HK-2 (cell line): ENCODE measurements around the gene COL5A1.
"Not testable (repeated sequence)": the region's sequence is repeated elsewhere in the genome, so short reads cannot be mapped to it uniquely, and the experiment has no call there.

Experiments used
- DNase-seq: peaks from one replicate; pipeline ENCODE4 v3.0.0-alpha.2; 2018; ENCODE audit not compliant: unreplicated experiment

COL5A1 gene

GRCh38 chr9:134657666-134658377 is 16.2 kb downstream of the COL5A1 start:
- no peak for DNase-seq

GRCh38 chr9:134658378-134658955 is 16.9 kb downstream of the COL5A1 start:
- DNase-seq, result no peak

GRCh38 chr9:134659688-134660131 is 18.1 kb downstream of the COL5A1 start:
- DNase-seq, result no peak

- no peak for DNase-seq
These were observed 18.8 kb downstream of the COL5A1 start for GRCh38 chr9:134660407-134660806.

- no peak for DNase-seq
These were observed 19.7 kb downstream of the COL5A1 start for GRCh38 chr9:134661299-134661698.

GRCh38 chr9:134661791-134662142 is 20.2 kb downstream of the COL5A1 start:
- DNase-seq, result no peak

- no peak for DNase-seq
These were observed 20.7 kb downstream of the COL5A1 start for GRCh38 chr9:134662143-134662876.

- DNase-seq, result no peak
These were observed 21.5 kb downstream of the COL5A1 start for GRCh38 chr9:134663084-134663483.

- no peak for DNase-seq
These were observed 22.3 kb downstream of the COL5A1 start for GRCh38 chr9:134663753-134664415.

GRCh38 chr9:134664446-134664845 is 22.8 kb downstream of the COL5A1 start:
- no peak for DNase-seq

GRCh38 chr9:134666208-134666607 is 24.6 kb downstream of the COL5A1 start:
- no peak for DNase-seq

- no peak for DNase-seq
These were observed 25.2 kb downstream of the COL5A1 start for GRCh38 chr9:134666831-134667230.

- DNase-seq, result not testable (repeated sequence)
These were observed 27.4 kb downstream of the COL5A1 start for GRCh38 chr9:134668977-134669376.

- DNase-seq, result no peak
These were observed 27.9 kb downstream of the COL5A1 start for GRCh38 chr9:134669399-134669955.

- peak; percentile 11 for DNase-seq
These were observed 28.5 kb downstream of the COL5A1 start for GRCh38 chr9:134670042-134670525.

GRCh38 chr9:134670851-134671281 is 29.3 kb downstream of the COL5A1 start:
- no peak for DNase-seq

- DNase-seq, result no peak
These were observed 29.9 kb downstream of the COL5A1 start for GRCh38 chr9:134671341-134672113.

GRCh38 chr9:134676361-134676760 is 34.8 kb downstream of the COL5A1 start:
- no peak for DNase-seq

GRCh38 chr9:134676886-134677285 is 35.3 kb downstream of the COL5A1 start:
- no peak for DNase-seq

GRCh38 chr9:134677743-134678142 is 36.1 kb downstream of the COL5A1 start:
- DNase-seq, result no peak

- DNase-seq, result no peak
These were observed 36.6 kb downstream of the COL5A1 start for GRCh38 chr9:134678206-134678605.
